Neutrophil (primary cell): ENCODE data around the gene RNF26.

Experiments used
- H3K27ac ChIP-seq: fragments of 200-600 bp; sonication (generic); 2 replicates; pipeline ENCODE4 v1.5.1; 2016; ENCODE audit warnings: mild to moderate bottlenecking, moderate library complexity
- H3K27me3 ChIP-seq: fragments of 200-600 bp; sonication (generic); 2 replicates; pipeline ENCODE4 v1.6.0; 2016; ENCODE audit warnings: mild to moderate bottlenecking
- H3K36me3 ChIP-seq: fragments of 200-600 bp; sonication (generic); 2 replicates; pipeline ENCODE4 v1.5.1; 2017
- H3K4me1 ChIP-seq, 2 experiments: fragments of 200-600 bp in 1 of 2; sonication (generic) in 1 of 2; 1 replicate in 1 of 2; 2 replicates in 1 of 2; pipeline versions ENCODE4 v1.5.1 to v1.6.1; 2013 to 2016; ENCODE audit warnings: low read depth in 1 of 2, low read length in 1 of 2, mild to moderate bottlenecking in 1 of 2, moderate library complexity in 1 of 2; ENCODE audit not compliant: control insufficient read depth in 1 of 2, insufficient read depth in 1 of 2
- H3K4me3 ChIP-seq, 2 experiments: fragments of 200-600 bp in 1 of 2; sonication (generic) in 1 of 2; 1 replicate in 1 of 2; 2 replicates in 1 of 2; pipeline ENCODE4 v1.5.1; 2013 to 2016; ENCODE audit warnings: low read depth in 1 of 2, low read length in 1 of 2, mild to moderate bottlenecking in 1 of 2, moderate library complexity in 1 of 2
- H3K9me3 ChIP-seq: fragments of 200-600 bp; sonication (generic); 2 replicates; pipeline ENCODE4 v1.5.1; 2016
- TF ChIP-seq, protein P1 (sequence below): fragments of 200-600 bp; sonication (generic); IDR thresholded peaks from 2 replicates; pipeline ENCODE4 v1.5.1; 2016; ENCODE audit warnings: antibody characterized with exemption

Gene RNF26

DNA sequence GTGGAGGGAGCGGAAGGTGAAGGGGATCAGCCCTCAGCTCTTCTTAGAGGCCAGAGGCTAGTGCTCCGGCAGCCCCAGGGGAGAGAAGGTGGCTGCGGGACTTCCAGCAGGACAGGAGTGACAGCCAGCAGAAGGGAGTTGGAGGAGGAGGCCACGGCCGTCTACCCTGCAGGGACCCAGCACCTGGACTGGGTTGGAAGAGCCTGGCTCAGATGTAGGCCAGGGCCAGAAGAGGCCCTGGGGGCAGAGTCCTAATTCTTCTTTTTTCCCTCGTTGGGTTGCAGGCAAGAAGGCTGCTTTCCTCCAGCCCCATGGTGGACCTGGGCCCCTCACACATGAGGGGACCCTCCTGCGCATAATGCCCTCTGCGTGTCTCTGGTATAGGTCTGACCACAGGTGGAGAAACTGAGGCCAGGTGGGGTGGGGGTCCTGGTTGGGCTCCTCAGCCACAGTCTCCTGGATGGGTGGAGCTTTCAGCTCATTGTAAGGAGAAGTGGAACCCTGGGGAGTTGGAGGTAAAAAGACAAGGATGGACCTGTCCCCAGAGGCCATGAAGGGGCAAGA lies 15.1 kb upstream of the RNF26 start:
- Histone ChIP-seq H3K4me1 (peaks cover 51 to 55% of the 10 kb centered on the region in 2 experiments), H3K27ac (no peak overlapping the region), H3K9me3 (no peaks in the 10 kb centered on the region), H3K36me3 (no peaks in the 10 kb centered on the region), H3K27me3 (peaks cover 100% of the 10 kb centered on the region), H3K4me3 (no peak overlapping the region)
- TF ChIP-seq, protein P1, sequence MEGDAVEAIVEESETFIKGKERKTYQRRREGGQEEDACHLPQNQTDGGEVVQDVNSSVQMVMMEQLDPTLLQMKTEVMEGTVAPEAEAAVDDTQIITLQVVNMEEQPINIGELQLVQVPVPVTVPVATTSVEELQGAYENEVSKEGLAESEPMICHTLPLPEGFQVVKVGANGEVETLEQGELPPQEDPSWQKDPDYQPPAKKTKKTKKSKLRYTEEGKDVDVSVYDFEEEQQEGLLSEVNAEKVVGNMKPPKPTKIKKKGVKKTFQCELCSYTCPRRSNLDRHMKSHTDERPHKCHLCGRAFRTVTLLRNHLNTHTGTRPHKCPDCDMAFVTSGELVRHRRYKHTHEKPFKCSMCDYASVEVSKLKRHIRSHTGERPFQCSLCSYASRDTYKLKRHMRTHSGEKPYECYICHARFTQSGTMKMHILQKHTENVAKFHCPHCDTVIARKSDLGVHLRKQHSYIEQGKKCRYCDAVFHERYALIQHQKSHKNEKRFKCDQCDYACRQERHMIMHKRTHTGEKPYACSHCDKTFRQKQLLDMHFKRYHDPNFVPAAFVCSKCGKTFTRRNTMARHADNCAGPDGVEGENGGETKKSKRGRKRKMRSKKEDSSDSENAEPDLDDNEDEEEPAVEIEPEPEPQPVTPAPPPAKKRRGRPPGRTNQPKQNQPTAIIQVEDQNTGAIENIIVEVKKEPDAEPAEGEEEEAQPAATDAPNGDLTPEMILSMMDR: no peak

GRCh38 chr11:119319700-119320239 lies 14.6 kb upstream of the RNF26 start:
- H3K27me3 ChIP-seq: peaks cover 94% of the 10 kb centered on the region
- peaks cover 51 to 55% of the 10 kb centered on the region in 2 experiments for H3K4me1 ChIP-seq
- H3K9me3 ChIP-seq: no peaks in the 10 kb centered on the region
- TF ChIP-seq, protein P1: no peak
- no peaks in the 10 kb centered on the region for H3K36me3 ChIP-seq
- no peak overlapping the region for H3K27ac ChIP-seq
- no peak overlapping the region for H3K4me3 ChIP-seq

DNA sequence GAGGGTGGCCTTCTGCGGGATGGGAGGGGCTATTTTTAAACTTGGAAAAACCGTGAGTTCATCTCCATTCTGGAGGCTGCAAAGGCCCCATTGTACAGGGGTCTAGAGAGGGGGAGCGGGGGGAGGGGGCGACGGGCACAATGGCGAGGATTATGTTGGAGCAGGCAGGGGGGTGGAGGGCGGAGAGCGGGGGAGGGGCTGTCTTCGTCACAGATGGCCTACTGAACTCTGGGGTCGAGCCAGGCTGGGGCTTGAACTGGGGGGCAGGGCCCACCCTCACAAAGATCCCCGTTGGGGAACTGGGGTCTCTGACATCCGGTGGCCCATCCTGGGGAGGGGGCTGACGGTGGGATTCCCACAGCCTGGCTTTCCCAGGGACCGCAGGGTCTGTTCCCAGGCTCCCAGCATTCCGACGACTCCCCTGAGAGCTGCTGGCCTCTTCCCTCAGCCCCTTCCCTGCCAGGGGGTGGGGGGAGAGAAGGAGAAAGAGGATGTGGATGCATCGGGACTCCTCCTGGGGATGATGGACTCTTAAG lies 14.0 kb upstream of the RNF26 start:
- no peak overlapping the region for H3K27ac ChIP-seq
- H3K4me3 ChIP-seq: no peak overlapping the region
- H3K4me1 ChIP-seq: peaks cover 49 to 55% of the 10 kb centered on the region in 2 experiments
- peaks cover 89% of the 10 kb centered on the region for H3K27me3 ChIP-seq
- H3K36me3 ChIP-seq: no peaks in the 10 kb centered on the region
- H3K9me3 ChIP-seq: no peaks in the 10 kb centered on the region
- TF ChIP-seq, protein P1: no peak

DNA sequence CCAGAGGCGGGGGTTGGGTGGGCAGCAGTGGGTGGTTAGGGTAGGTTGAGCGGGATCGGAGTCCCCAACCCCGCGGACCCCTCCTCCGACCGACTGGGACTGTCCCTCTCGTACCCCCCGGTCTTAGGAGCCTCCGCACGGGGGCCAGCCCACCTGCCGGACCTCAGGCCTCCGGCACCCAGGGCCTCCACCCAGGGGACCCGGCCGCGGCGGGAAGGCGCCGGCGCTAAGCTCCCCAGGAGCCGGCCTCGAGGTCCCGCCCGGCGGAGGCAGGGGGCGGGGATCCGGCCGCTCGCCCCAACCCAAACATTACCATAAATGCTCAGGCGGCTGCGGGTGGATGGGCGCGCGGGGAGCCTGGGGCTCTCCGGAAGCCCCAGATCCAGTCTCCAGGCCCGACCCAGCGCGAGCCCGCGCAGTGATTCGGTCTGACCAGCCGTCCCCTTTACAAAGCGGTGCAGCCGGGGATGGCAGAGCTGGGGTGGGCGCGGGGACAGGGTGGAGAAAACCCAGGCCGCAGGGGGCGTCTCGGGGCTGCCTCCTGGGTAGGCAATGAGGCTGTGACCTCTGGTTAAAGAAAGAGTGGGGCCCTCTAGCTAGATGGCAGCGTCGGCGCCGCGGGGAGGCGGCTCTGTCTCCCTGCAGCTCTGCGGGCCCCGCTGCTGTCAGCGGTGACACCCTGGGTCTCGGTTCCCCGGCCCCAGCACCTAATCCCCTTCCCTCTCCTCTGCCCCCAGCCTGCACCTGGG lies 13.4 kb upstream of the RNF26 start:
- Histone ChIP-seq H3K9me3 (no peaks in the 10 kb centered on the region), H3K36me3 (no peaks in the 10 kb centered on the region), H3K4me1 (peaks cover 43 to 51% of the 10 kb centered on the region in 2 experiments), H3K27me3 (peaks cover 82% of the 10 kb centered on the region), H3K4me3 (peak overlapping the region; percentile 51 to 53), H3K27ac (no peak overlapping the region)
- TF ChIP-seq, protein P1: no peak

- Histone ChIP-seq H3K9me3 (no peaks in the 10 kb centered on the region), H3K4me3 (no peak overlapping the region), H3K36me3 (no peaks in the 10 kb centered on the region), H3K27me3 (peaks cover 68% of the 10 kb centered on the region), H3K27ac (no peak overlapping the region), H3K4me1 (peaks cover 30 to 39% of the 10 kb centered on the region in 2 experiments)
- TF ChIP-seq, protein P1: no peak
Observed at GRCh38 chr11:119322360-119322739, 12.0 kb upstream of the RNF26 start.
